GM12801 (cell line): ENCODE data around the gene LRRC58.

Experiments used
- CTCF ChIP-seq: IDR thresholded peaks from one replicate; pipeline ENCODE4 v1.5.1; 2011; ENCODE audit warnings: control low read depth; ENCODE audit not compliant: insufficient read length; ENCODE audit errors: extremely low read depth

The LRRC58 gene

GRCh38 chr3:120370463-120370862 is 21.3 kb upstream of the LRRC58 start:
- TF ChIP-seq CTCF, result no peak

GRCh38 chr3:120369037-120369467 is 19.9 kb upstream of the LRRC58 start:
- TF ChIP-seq CTCF, result no peak

- TF ChIP-seq CTCF, result no peak
Measured at GRCh38 chr3:120368172-120368571, 19.0 kb upstream of the LRRC58 start.

- TF ChIP-seq CTCF, result no peak
Measured at GRCh38 chr3:120364821-120365220, 15.7 kb upstream of the LRRC58 start.

GRCh38 chr3:120364101-120364500 is 14.9 kb upstream of the LRRC58 start:
- no peak for TF ChIP-seq CTCF

GRCh38 chr3:120357807-120358206 is 8.7 kb upstream of the LRRC58 start:
- no peak for TF ChIP-seq CTCF

GRCh38 chr3:120355486-120355885 is 6.3 kb upstream of the LRRC58 start:
- TF ChIP-seq CTCF, result no peak

- TF ChIP-seq CTCF, result no peak
Measured at GRCh38 chr3:120353463-120353862, 4.3 kb upstream of the LRRC58 start.
